NCI-H82 treated with DMSO at 0.1 percent for 48 hours (cell line): Measurements from ENCODE around the gene SPP1.
"Not testable (repeated sequence)": the region's sequence is repeated elsewhere in the genome, so short reads cannot be mapped to it uniquely, and the experiment has no call there.

ENCODE experiments used
- DNase-seq: peaks from one replicate; lab custom pipeline; 2025; ENCODE audit not compliant: unreplicated experiment; lab: John Stamatoyannopoulos, UW

The SPP1 gene

GRCh38 chr4:87975466-87975865 lies at the start of gene SPP1:
TSS of gene SPP1 (plus strand) at chr4:87975714. CDS start at chr4:87976896, 1,182 bp downstream.
- peak; percentile 6 for DNase-seq

- no peak for DNase-seq
These were observed 48.9 kb upstream of the SPP1 start for GRCh38 chr4:87926554-87927098.

DNA sequence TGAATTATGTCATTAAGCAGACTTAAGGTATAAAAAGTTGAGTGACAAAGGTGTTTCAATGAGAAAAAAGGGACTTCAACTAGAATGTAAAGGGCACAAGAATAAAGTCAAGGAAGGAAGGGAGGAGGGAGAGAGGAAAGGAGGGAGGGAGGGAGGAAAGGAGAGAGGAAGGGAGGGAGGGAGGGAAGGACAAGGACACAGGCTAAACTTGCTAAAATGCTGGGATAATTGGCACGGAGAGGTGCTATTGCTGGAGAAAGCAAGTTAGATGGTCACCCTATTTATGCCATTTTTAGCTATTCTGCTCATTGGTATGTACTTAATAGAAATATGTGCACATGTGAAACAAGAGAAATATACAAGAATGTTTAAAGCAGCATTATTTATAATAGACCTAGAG lies 44.9 kb upstream of the SPP1 start:
- no peak for DNase-seq

DNA sequence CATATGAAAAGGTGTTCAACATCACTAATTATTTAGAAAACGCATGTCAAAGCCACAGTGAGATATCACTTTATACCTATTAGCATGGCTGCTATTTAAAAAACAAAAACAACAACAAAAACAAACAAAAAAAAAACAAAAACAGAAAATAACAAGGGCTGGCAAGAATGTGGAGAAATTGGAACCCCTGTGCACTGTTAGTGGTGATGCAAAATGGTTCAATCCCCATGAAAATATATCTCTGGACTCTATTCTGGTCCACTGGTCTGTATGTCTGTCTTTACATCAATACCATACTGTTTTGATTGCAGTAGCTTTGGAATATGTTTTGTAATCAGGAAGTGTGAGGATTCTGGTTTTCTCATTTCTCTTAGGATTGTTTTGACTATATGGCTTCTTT lies 43.6 kb upstream of the SPP1 start:
- DNase-seq, result no peak

DNA sequence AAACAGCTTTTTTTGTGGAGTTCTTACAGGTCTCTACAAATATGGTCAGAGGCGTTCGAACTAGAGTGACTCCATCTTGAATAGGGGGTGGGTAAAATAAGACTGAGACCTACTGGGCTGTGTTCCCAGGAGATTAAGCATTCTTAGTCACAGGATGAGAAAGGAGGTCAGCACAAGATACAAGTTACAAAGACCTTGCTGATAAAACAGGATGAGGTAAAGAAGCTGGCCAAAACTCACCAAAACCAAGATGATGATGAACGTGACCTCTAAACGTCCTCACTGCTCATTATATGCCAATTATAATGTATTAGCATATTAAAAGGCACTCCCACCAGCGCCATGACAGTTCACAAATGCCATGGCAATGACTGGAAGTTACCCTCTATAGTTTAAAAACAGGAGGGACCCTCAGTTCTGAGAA lies 42.8 kb upstream of the SPP1 start:
- DNase-seq, result no peak

- DNase-seq, result no peak
These were observed 42.2 kb upstream of the SPP1 start for GRCh38 chr4:87933337-87933736.

DNA sequence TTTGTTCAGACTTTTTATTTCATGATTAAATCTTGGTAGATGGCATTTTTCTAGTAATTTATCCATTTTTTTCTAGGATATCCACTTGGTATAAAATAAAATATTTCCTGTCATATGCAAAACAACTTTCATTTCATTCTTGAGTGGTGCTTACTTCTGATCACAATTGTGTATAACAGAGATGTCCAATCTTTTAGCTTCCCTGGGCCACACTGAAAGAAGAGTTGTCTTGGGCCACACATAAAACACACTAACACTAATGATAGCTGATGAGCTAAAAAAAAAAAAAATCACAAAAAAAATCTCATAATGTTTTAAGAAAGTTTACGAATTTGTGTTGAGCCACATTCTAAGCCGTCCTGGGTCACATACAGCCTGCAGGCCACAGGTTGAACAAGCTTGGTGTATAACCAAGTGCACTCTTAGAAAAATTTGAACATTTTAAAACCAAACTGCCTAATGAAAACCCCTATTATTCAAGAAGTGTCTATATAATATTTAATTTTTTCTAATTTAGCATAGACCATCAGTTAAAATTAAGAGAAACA lies 41.3 kb upstream of the SPP1 start:
- no peak for DNase-seq

GRCh38 chr4:87934973-87935372 lies 40.5 kb upstream of the SPP1 start:
- no peak for DNase-seq

- DNase-seq, result not testable (repeated sequence)
These were observed 39.6 kb upstream of the SPP1 start for GRCh38 chr4:87935954-87936353.

DNA sequence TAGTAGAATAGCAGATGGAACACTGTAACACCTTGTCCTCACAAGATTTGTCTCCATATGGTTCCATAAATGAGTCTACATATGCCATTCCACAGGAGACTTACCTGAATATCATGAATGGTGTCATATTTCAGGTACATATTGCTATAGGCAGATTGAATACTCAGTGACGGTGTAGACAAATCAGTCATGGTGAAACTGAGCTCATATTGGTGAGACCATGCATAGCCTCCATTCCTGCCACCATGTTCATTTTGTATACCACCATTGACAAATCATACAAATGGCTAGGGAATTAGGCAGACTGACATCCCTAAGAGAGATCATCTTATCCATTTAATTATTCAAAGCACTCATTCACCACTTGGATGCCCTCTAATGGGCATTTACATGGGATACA lies 38.0 kb upstream of the SPP1 start:
- DNase-seq, result no peak

GRCh38 chr4:87938746-87939145 lies 36.8 kb upstream of the SPP1 start:
- no peak for DNase-seq

DNA sequence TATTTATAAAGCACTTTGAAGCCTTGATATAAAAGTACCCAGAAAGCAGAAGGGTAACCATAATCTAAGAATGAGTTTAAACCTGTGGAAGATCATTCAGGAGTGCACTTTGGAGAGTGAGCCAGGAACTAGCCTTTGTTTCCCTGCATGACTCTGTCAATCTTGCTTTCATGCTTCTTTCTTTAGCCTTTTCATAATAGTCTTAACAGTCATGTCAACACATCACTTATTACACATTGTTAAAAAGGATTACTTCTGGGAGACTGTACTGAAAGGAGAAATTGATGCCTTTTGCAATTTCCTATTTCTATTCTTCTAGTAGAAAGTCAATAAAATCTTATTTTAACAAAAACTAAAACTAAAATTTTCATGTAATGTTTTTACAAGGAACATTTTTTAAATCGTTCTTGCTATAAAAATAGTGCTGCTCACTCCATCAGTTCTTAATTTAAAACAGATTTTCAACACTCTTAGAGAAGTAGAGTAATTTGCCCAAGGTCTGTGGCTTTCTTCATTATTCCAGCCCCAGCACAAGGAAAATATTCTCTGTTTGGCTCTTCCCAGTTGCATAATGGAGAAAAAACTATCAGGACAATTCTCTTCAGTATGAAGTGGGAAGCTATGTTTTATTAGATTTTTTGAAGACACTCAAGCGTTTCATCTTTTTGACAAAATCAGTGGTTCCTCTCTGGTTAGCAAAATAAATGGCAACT lies 35.4 kb upstream of the SPP1 start:
- DNase-seq, result no peak

DNA sequence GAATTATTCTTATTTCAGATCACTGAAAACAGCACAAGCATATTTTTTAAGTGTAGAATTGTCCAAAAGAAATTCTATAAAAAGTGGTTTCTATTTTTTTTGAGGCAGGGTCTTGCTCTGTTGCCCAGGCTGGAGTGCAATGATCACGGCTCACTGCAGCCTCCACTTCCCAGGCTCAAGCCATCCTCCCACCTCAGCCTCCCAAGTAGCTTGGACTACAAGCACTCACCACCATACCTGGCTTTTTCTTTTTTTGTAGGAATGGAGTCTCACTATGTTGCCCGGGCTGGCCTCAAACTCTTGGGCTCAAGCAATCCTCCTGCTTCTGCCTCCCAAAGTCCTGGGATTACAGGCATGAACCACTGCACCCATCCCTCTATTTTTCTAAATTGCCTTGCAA lies 34.7 kb upstream of the SPP1 start:
- DNase-seq, result not testable (repeated sequence)

DNA sequence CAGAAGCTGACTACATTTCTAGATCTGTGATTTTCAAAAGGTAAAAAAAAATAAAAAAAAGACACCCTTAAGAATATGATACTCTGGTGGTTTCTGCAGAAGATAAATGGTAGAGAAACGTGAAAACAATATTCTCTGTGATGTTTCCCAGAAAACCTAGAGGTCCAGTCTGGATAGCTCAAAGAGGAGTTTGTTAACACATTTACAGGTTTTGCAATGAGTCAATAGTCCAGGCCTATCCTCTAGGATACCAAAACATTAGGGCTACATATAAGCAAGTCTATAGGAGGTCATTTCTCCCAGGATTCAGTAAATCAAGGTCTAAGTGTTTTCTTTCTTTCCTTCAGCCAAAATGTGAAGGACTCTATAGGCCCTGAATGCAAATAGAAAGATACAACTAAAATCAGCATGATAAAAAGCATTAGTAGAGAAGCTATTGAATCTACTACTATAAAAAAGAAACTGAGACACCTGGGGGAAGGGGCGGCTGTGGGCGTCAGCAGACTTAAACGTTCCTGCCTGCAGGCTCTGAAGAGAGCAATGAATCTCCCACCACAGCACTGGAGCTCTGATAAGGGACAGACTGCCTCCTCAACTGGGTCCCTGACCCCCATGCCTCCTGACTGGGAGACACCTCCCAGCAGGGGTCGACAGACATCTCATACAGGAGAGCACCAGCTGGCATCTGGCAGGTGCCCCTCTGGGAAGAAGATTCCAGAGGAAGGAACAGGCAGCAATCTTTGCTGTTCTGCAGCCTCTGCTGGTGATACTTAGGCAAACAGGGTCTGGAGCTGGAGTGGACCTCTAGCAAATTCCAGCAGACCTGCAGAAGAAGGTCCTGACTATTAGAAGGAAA lies 33.7 kb upstream of the SPP1 start:
- no peak for DNase-seq

DNA sequence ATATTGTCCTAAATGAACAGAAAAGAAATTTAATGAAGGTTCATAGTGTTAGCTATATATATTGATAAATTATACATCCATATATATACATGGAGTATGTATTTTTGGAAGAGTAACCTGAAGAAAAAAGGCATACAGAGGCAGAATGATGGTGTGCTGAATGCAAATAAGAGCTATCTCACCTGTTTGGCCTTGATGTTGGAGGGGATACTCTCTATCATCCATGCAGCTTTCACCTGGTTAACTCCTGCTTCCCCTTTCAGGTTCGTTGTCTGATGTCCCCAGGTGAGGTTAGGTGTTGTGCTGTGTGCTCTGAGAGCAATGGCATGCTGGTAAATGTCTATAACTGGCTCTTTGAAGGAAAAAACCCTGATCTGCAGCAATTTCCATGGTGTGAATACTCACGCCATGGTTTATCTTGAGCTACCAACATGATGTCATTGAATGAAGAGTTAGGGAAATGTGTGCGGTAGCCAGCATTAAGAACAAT lies 31.8 kb upstream of the SPP1 start:
- no peak for DNase-seq

- DNase-seq, result no peak
These were observed 30.5 kb upstream of the SPP1 start for GRCh38 chr4:87944967-87945366.

GRCh38 chr4:87946766-87947165 lies 28.7 kb upstream of the SPP1 start:
- no peak for DNase-seq

DNA sequence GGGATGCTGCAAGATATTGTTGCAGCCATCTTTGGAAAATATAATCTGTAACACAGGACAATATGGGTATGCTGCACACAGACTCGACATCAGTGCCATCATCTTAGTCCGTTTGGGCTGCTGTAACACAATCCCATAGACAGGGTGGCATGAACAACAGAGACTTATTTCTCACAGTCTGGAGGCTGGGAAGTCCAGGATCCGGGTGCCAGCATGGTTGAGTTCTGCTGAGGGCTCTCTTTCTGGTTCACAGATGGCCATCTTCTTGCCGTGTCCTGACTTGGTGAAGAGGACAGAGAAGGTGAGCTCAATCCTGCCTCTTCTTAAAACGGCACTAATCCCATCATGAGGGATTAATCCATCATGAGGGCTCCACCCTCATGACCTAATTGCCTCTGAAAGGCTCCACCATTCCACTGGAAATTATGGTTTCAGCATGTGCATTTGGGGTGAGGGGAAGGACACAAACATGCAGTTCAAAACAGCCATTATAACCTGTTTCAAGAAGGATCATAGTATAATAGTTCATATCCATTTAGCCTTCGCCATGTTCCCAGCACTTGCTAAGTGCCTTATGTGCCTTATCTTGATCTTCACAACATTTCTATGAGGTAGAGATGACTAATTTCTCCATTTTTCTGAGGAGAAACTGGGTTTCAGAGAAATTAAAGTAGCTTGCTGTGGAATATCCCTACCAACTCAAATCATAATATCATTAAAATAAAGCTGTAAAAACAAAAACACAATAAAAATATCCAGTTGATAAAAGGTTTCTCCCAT lies 27.9 kb upstream of the SPP1 start:
- DNase-seq, result peak; percentile 84

GRCh38 chr4:87949961-87950360 lies 25.6 kb upstream of the SPP1 start:
- no peak for DNase-seq

- no peak for DNase-seq
These were observed 25.0 kb upstream of the SPP1 start for GRCh38 chr4:87950493-87950892.
